HepG2 (cell line): ENCODE data around the gene NAT10. TPM values are rescaled to one million over a fixed set of nuclear protein-coding genes. Genes with fewer than 3 reads are reported as not detected.
A peak's percentile ranks its signal among the peaks of the same experiment; 100 is the strongest.

Experiments used
- ATM ChIP-seq: fragments of 450-650 bp; IDR thresholded peaks from 2 replicates; pipeline ENCODE4 v1.7.1; 2017; ENCODE audit warnings: mild to moderate bottlenecking, borderline replicate concordance
- DRAP1 ChIP-seq: IDR thresholded peaks from 2 replicates; pipeline ENCODE4 v1.6.1; 2016; ENCODE audit warnings: missing genetic modification reagents, missing compliant biosample characterization
- GATAD2A ChIP-seq: IDR thresholded peaks from 2 replicates; pipeline ENCODE4 v1.6.1; 2016
- HNRNPL ChIP-seq: fragments of 200-400 bp; formaldehyde crosslinking; IDR thresholded peaks from 2 replicates; pipeline ENCODE4 v1.6.1; 2017; ENCODE audit warnings: mild to moderate bottlenecking, low read depth, low read length
- IKZF4 ChIP-seq: sonication (generic); formaldehyde crosslinking; IDR thresholded peaks from 2 replicates; pipeline ENCODE4 v1.5.1; 2020; ENCODE audit warnings: borderline replicate concordance, mild to moderate bottlenecking, low read depth, missing genetic modification reagents; ENCODE audit errors: not compliant biosample characterization
- KAT8 ChIP-seq: IDR thresholded peaks from 2 replicates; pipeline ENCODE4 v1.6.1; 2016; ENCODE audit warnings: missing genetic modification reagents, missing compliant biosample characterization
- NFIB ChIP-seq: sonication (generic); formaldehyde crosslinking; IDR thresholded peaks from 2 replicates; pipeline ENCODE4 v1.9.0; 2021; ENCODE audit warnings: missing genetic modification reagents, mild to moderate bottlenecking, borderline replicate concordance
- PCBP2 ChIP-seq: fragments of 200-400 bp; formaldehyde crosslinking; optimal IDR thresholded peaks from 2 replicates; pipeline ENCODE3; 2018; ENCODE audit warnings: low read length, low read depth; ENCODE audit not compliant: poor library complexity, severe bottlenecking
- RFX1 ChIP-seq: fragments of 450-650 bp; IDR thresholded peaks from 2 replicates; pipeline ENCODE4 v1.6.1; 2017
- SIN3A ChIP-seq: IDR thresholded peaks from 2 replicates; pipeline ENCODE4 v1.6.1; 2011; ENCODE audit warnings: low read depth, mild to moderate bottlenecking, control low read depth, low read length, borderline replicate concordance
- SNAPC2 ChIP-seq: sonication (generic); formaldehyde crosslinking; IDR thresholded peaks from 2 replicates; pipeline ENCODE4 v1.8.1; 2022; ENCODE audit warnings: mild to moderate bottlenecking, missing genetic modification reagents
- TBP ChIP-seq: sonication (generic); formaldehyde crosslinking; IDR thresholded peaks from 2 replicates; pipeline ENCODE4 v1.5.0; 2020; ENCODE audit warnings: missing genetic modification reagents
- TFAP4 ChIP-seq: sonication (generic); IDR thresholded peaks from 2 replicates; pipeline ENCODE4 v1.6.1; 2016; ENCODE audit warnings: low read depth, borderline replicate concordance
- ZNF367 ChIP-seq: sonication (generic); formaldehyde crosslinking; IDR thresholded peaks from 2 replicates; pipeline ENCODE4 v1.4.0; 2020; ENCODE audit warnings: missing genetic modification reagents, borderline replicate concordance
- ZNF512 ChIP-seq: sonication (generic); formaldehyde crosslinking; IDR thresholded peaks from 2 replicates; pipeline ENCODE4 v1.4.0; 2020; ENCODE audit warnings: mild to moderate bottlenecking, missing genetic modification reagents
- ZNF619 ChIP-seq: sonication (generic); formaldehyde crosslinking; IDR thresholded peaks from 2 replicates; pipeline ENCODE4 v1.4.0; 2020; ENCODE audit warnings: mild to moderate bottlenecking, missing genetic modification reagents
- ZNF704 ChIP-seq: sonication (generic); formaldehyde crosslinking; IDR thresholded peaks from 2 replicates; pipeline ENCODE4 v1.8.1; 2023; ENCODE audit warnings: mild to moderate bottlenecking, inconsistent platforms, moderate library complexity, missing genetic modification reagents, borderline replicate concordance
- ZNF784 ChIP-seq: sonication (generic); formaldehyde crosslinking; IDR thresholded peaks from 2 replicates; pipeline ENCODE4 v1.5.1; 2020; ENCODE audit warnings: missing genetic modification reagents, mild to moderate bottlenecking, borderline replicate concordance
- ZXDC ChIP-seq: sonication (generic); formaldehyde crosslinking; IDR thresholded peaks from 2 replicates; pipeline ENCODE4 v1.5.0; 2020; ENCODE audit warnings: mild to moderate bottlenecking, missing genetic modification reagents
- polyA plus RNA-seq, 8 experiments: library from polyadenylated mRNA; depleted of rRNA in 3 of 8; stranded (reverse) in 7 of 8; unstranded in 1 of 8; fragments of >200 nt; fragmentation: Illumina TruSeq in 4 of 8; extraction: Trizol in 4 of 8; gene quantifications; 2 replicates each; pipeline versions ENCODE4 v1.2.1 to v1.2.3, GENCODE V29; 2011 to 2016; ENCODE audit warnings: low read depth in 4 of 8, missing spikeins in 1 of 8, mixed read lengths in 1 of 8; ENCODE audit not compliant: insufficient read depth in 1 of 8
- total RNA-seq, 5 experiments: library from RNA; depleted of rRNA; stranded (reverse); fragments of >200 nt; fragmentation: Illumina TruSeq; extraction: Trizol; gene quantifications; 2 replicates each; pipeline ENCODE4 v1.2.3, GENCODE V29; 2016; ENCODE audit warnings: low read depth in 1 of 5

NAT10 gene
- total and polyA plus RNA-seq, 2 of the 13 experiments (the other 11 are each of a cell fraction or from before 2014, with no cell fraction given): 33.9 to 51.9 TPM

- peak; percentile 38 for TF ChIP-seq IKZF4 (CRISPR knock-in tag)
- TF ChIP-seq ZNF367 (CRISPR knock-in tag): no peak
- peak; percentile 22; the same call in 1 of the 2 replicates for TF ChIP-seq HNRNPL
- TF ChIP-seq SIN3A: peak; percentile 94; the same call in 1 of the 2 replicates
- TF ChIP-seq ZNF704 (CRISPR knock-in tag): peak; percentile 71; the same call in 1 of the 2 replicates
- TF ChIP-seq ZNF619 (CRISPR knock-in tag): peak; percentile 94; the same call in 1 of the 2 replicates
- peak; percentile 83; the same call in 1 of the 2 replicates for TF ChIP-seq ZNF784 (CRISPR knock-in tag)
- peak; percentile 47; the same call in 1 of the 2 replicates for TF ChIP-seq GATAD2A
- TF ChIP-seq KAT8 (CRISPR knock-in tag): peak; percentile 99
- 0 out of 2 replicates have a peak, but pooled peaks have one; percentile 67 for TF ChIP-seq SNAPC2 (CRISPR knock-in tag)
- TF ChIP-seq TBP (CRISPR knock-in tag): no peak
- TF ChIP-seq PCBP2: no peak
- TF ChIP-seq NFIB (CRISPR knock-in tag): no peak
- TF ChIP-seq TFAP4: peak; percentile 94
- peak; percentile 88; the same call in 1 of the 2 replicates for TF ChIP-seq DRAP1 (CRISPR knock-in tag)
- TF ChIP-seq RFX1: no peak
- TF ChIP-seq ATM: no peak
- TF ChIP-seq ZXDC (CRISPR knock-in tag): peak; percentile 80; the same call in 1 of the 2 replicates
- 0 out of 2 replicates have a peak, but pooled peaks have one; percentile 16 for TF ChIP-seq ZNF512
These were observed at the start of gene NAT10 (continued) for GRCh38 chr11:34105079-34105956.
